ENCODE data around the gene SPAG9. TPM values are rescaled to one million over a fixed set of nuclear protein-coding genes. Genes with fewer than 3 reads are reported as not detected.
A peak's percentile ranks its signal among the peaks of the same experiment; 100 is the strongest.

The SPAG9 gene
- total RNA-seq, 4 donors from 2014 or later, result 117 to 240 (median 154) TPM

GRCh38 chr17:50946891-50947781, 173.5 kb downstream of the SPAG9 start:
- TF ChIP-seq, protein P1, sequence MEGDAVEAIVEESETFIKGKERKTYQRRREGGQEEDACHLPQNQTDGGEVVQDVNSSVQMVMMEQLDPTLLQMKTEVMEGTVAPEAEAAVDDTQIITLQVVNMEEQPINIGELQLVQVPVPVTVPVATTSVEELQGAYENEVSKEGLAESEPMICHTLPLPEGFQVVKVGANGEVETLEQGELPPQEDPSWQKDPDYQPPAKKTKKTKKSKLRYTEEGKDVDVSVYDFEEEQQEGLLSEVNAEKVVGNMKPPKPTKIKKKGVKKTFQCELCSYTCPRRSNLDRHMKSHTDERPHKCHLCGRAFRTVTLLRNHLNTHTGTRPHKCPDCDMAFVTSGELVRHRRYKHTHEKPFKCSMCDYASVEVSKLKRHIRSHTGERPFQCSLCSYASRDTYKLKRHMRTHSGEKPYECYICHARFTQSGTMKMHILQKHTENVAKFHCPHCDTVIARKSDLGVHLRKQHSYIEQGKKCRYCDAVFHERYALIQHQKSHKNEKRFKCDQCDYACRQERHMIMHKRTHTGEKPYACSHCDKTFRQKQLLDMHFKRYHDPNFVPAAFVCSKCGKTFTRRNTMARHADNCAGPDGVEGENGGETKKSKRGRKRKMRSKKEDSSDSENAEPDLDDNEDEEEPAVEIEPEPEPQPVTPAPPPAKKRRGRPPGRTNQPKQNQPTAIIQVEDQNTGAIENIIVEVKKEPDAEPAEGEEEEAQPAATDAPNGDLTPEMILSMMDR (IDR thresholded peaks at IDR 0.05), result no peak
- no peak for TF ChIP-seq POLR2A (IDR thresholded peaks at IDR 0.05)
- H3K4me3 ChIP-seq (replicated peaks in 1 of 3), result no peak overlapping the region
- no peak for DNase-seq
- H3K4me1 ChIP-seq, result peaks cover 34 to 51% of the 10 kb centered on the region in 2 donors
- no peaks in the 10 kb centered on the region for H3K27me3 ChIP-seq
- H3K9me3 ChIP-seq, result no peaks in the 10 kb centered on the region
- H3K27ac ChIP-seq, result peak overlapping the region in 2 of 3 donors; percentile 87 to 95
- H3K36me3 ChIP-seq, result no peaks in the 10 kb centered on the region
- WGBS, 2 donors, result 93 to 96% methylated on average over 19 of the region's 19 CpGs
- intact Hi-C loops (cut with DNase I), result loop anchor here (5.0 kb wide), 1 partner anchor 85 kb away; no protein-coding TSS in a partner anchor

- DNase-seq, result no peak
- TF ChIP-seq, protein P1 (IDR thresholded peaks at IDR 0.05), result no peak
- no peak for TF ChIP-seq POLR2A (IDR thresholded peaks at IDR 0.05)
- no peak overlapping the region for H3K27ac ChIP-seq
- no peaks in the 10 kb centered on the region for H3K9me3 ChIP-seq
- H3K27me3 ChIP-seq, result no peaks in the 10 kb centered on the region
- peaks cover 34 to 51% of the 10 kb centered on the region in 2 donors for H3K4me1 ChIP-seq
- no peak overlapping the region for H3K4me3 ChIP-seq (replicated peaks in 1 of 3)
- intact Hi-C loops (cut with DNase I), result loop anchor here (5.0 kb wide), 1 partner anchor 84 kb away; no protein-coding TSS in a partner anchor
- H3K36me3 ChIP-seq, result no peaks in the 10 kb centered on the region
- 99 to 100% methylated on average over 9 to 12 of the region's 12 CpGs for WGBS, 2 donors
Measured at GRCh38 chr17:50946223-50946890, 174.3 kb downstream of the SPAG9 start.

- H3K4me1 ChIP-seq, result peaks cover 34 to 46% of the 10 kb centered on the region in 2 donors
Measured at GRCh38 chr17:50945779-50946222, 174.9 kb downstream of the SPAG9 start.

DNA sequence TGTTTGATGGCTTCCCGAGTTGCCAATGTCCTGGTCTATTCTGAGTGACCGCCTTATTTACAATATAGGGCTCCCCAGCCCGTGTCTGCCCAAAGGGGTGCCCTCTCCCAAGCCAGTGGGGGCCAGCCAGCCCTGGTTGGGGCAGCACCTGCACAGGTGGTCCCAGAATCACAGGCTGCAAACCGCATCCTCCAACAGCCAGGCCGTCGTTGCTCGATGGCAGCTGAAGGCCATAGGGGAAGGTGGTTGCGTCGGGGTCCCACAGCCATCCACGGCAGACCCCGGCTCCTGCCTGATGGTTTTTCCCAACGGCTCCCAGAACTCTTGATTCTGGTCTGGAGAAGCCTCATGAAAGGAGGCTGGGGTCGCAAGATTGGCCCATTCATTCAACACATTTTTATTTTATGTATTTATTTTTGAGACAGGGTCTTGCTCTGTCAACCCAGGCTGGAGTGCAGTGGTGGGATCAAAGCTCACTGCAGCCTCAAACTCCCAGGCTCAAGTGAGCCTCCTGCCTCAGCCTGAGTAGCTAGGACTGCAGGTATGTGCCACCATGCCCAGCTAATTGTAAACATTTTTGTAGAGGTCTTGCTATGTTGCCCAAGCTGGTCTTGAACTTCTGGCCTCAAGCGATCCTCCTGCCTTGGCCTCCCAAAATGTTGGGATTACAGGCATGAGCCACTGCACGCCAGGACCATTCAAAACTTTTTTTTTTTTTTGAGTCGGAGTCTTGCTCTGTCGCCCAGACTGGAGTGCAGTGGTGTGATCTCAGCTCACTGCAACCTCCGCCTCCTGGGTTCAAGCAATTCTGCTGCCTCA, 175.6 kb downstream of the SPAG9 start:
- peaks cover 27 to 39% of the 10 kb centered on the region in 2 donors for H3K4me1 ChIP-seq
- H3K36me3 ChIP-seq, result no peaks in the 10 kb centered on the region
- WGBS, 2 donors, result 71 to 90% methylated on average over 11 to 17 of the region's 18 CpGs
- intact Hi-C loops (cut with DNase I), result loop anchor here (5.0 kb wide), 1 partner anchor 83 kb away; no protein-coding TSS in a partner anchor
- H3K4me3 ChIP-seq (replicated peaks in 1 of 3), result peak overlapping the region in 1 of 3 donors; percentile 31
- H3K27me3 ChIP-seq, result no peaks in the 10 kb centered on the region
- no peak for TF ChIP-seq POLR2A (IDR thresholded peaks at IDR 0.05)
- TF ChIP-seq, protein P1 (IDR thresholded peaks at IDR 0.05), result no peak
- H3K9me3 ChIP-seq, result no peaks in the 10 kb centered on the region
- no peak for DNase-seq
- H3K27ac ChIP-seq, result peak overlapping the region in 2 of 3 donors; percentile 87 to 92

More at GRCh38 chr17:50945779-50946222, 174.9 kb downstream of the SPAG9 start:
- H3K36me3 ChIP-seq, result no peaks in the 10 kb centered on the region
- DNase-seq, result no peak
- H3K4me3 ChIP-seq (replicated peaks in 1 of 3), result no peak overlapping the region
- TF ChIP-seq POLR2A (IDR thresholded peaks at IDR 0.05), result no peak
- H3K27me3 ChIP-seq, result no peaks in the 10 kb centered on the region
- no peaks in the 10 kb centered on the region for H3K9me3 ChIP-seq
- no peak overlapping the region for H3K27ac ChIP-seq
- intact Hi-C loops (cut with DNase I), result loop anchor here (5.0 kb wide), 1 partner anchor 84 kb away; no protein-coding TSS in a partner anchor
- WGBS, 2 donors, result 97 to 100% methylated on average over 3 of the region's 3 CpGs
